ENCODE measurements around the gene SIAH3.

DNA sequence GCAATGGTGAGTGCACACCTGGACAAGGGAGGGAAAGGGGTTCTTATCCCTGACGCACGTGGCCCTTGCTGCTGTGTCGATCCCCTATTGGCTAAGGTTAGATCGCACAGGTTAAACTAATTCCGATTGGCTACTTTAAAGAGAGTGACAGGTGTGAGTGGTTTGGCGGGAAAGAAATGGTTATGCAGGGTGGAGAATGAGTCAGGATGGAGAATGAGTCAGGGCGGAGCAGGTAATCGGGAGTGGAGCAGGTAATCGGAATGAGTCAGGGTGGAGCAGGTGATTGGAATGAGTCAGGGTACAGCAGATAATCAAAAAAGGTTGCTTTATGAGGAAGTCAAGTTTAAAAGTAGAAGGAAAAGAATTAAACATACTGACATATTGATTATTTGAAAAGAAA lies 24.4 kb upstream of the SIAH3 start:
- TF ChIP-seq ZC3H10 (CRISPR knock-in tag; IDR thresholded peaks at IDR 0.05) (no peak), ZNF70 (CRISPR knock-in tag; IDR thresholded peaks at IDR 0.05) (no peak), GLIS3 (CRISPR knock-in tag; IDR thresholded peaks at IDR 0.05) (no peak)
- TF ChIP-seq, protein P1, sequence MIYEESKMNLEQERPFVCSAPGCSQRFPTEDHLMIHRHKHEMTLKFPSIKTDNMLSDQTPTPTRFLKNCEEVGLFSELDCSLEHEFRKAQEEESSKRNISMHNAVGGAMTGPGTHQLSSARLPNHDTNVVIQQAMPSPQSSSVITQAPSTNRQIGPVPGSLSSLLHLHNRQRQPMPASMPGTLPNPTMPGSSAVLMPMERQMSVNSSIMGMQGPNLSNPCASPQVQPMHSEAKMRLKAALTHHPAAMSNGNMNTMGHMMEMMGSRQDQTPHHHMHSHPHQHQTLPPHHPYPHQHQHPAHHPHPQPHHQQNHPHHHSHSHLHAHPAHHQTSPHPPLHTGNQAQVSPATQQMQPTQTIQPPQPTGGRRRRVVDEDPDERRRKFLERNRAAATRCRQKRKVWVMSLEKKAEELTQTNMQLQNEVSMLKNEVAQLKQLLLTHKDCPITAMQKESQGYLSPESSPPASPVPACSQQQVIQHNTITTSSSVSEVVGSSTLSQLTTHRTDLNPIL (CRISPR knock-in tag; IDR thresholded peaks at IDR 0.05; ENCODE audit: low read depth): no peak
